Activated CD8-positive, alpha-beta memory T cell treated with anti-CD3 and anti-CD28 coated beads, Interleukin-2, amount 50 U/mL, for 1 hour (primary cell): ENCODE data around the gene PCBP1.
"Not testable (repeated sequence)": the region's sequence is repeated elsewhere in the genome, so short reads cannot be mapped to it uniquely, and the experiment has no call there.

ENCODE experiments used
- DNase-seq: peaks from one replicate; pipeline ENCODE4 v3.0.0-alpha.2; 2020; ENCODE audit errors: extremely low read depth

The PCBP1 gene

GRCh38 chr2:70124983-70125480, 37.8 kb downstream of the PCBP1 start:
- DNase-seq = no peak

GRCh38 chr2:70125498-70125898, 38.2 kb downstream of the PCBP1 start:
- DNase-seq = no peak

GRCh38 chr2:70126413-70126812, 39.1 kb downstream of the PCBP1 start:
- DNase-seq = no peak

GRCh38 chr2:70128005-70128404, 40.7 kb downstream of the PCBP1 start:
- DNase-seq = no peak

- DNase-seq = not testable (repeated sequence)
These were observed 44.3 kb downstream of the PCBP1 start for GRCh38 chr2:70131344-70132143.

GRCh38 chr2:70132244-70133126, 45.2 kb downstream of the PCBP1 start:
- no peak for DNase-seq

- no peak for DNase-seq
These were observed 45.8 kb downstream of the PCBP1 start for GRCh38 chr2:70133127-70133452.

- DNase-seq = no peak
These were observed 46.4 kb downstream of the PCBP1 start for GRCh38 chr2:70133491-70134322.

- not testable (repeated sequence) for DNase-seq
These were observed 47.2 kb downstream of the PCBP1 start for GRCh38 chr2:70134323-70134983.
